HG02943 (cell line): ENCODE measurements around the gene PSTK.

Source experiments
- ATAC-seq: cut with Tn5 transposase; IDR thresholded peaks from one replicate; pipeline ENCODE4 v1.9.1; 2021; ENCODE audit warnings: mild to moderate bottlenecking, low read depth, moderate library complexity; ENCODE audit not compliant: unreplicated experiment

Gene PSTK, protein sequence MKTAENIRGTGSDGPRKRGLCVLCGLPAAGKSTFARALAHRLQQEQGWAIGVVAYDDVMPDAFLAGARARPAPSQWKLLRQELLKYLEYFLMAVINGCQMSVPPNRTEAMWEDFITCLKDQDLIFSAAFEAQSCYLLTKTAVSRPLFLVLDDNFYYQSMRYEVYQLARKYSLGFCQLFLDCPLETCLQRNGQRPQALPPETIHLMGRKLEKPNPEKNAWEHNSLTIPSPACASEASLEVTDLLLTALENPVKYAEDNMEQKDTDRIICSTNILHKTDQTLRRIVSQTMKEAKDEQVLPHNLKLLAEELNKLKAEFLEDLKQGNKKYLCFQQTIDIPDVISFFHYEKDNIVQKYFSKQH

DNA sequence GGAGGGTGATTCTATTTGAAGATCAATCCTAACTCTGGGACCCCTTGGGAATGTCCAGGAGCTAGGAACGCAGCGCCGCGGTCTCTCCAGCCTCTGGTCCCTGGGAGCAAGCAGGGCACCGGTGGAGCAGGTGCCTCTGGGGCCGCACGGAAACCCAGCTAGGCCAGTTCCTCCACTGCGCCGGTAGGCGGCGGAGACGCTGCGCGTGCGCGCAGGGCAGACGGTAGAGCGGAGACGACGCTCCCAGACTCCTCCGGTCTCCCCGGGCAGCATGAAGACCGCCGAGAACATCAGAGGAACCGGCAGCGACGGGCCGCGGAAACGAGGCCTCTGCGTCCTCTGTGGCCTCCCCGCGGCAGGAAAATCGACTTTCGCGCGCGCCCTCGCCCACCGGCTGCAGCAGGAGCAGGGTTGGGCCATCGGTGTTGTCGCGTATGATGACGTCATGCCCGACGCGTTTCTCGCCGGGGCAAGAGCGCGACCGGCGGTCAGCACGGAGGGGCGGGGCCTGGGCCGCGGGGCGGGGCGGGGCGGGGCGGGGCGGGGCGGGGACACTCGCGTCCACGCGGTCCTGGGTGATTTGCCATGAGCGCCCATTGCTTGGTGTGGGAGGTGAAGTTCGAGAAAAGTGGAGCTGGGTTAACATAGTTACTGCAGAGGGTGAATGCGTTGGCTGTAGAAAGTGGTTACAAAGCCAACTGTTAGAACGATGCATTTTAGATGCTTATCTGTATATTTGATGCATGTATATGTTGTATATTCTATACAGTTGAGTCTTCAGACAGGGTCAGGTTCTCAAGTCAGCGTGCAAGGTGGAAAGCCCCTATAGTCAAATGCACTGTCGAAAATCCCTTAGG is at the start of gene PSTK:
TSS of gene PSTK (plus strand) at position 193 of the 857 bp plus-strand sequence. CDS start at position 272, 79 bp downstream.
- ATAC-seq: peak; percentile 98

DNA sequence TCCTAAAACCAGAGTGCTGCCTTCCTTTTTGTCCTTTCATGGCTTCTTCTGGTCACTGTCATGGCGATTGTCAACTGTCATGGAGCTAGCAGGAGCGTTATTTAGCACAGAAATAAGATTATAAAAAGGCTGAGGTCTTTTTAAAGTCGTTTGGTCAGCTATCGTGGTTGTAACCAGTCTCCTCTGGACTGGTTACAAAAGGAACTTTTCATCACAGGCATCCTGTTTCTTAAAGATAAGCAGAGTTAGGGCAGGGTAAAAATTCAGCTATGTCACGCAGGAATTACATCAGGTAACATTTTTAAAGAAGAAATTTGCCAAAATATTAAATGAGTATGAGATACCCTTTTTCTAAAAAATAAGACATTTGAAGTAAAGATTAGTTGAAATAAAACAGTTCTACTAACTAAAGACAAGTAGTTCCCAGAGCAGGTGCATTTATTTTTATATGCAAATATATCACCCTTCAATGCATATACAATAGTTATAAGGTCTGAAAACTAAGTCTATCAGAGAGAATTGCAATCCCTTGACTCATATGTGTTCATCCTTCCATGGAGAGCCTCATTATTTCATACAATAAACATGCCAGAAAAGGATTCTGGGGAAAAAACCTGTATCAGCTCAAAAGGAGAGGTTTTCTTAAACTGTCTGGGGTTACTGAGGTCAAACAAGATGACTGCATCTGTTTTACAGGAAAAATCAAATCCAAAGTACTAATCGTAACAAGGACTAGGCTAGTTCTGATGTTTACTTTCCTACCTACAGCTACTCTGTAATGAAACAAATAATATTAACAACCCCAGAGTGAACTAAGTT is 48.9 kb upstream of the PSTK start:
- no peak for ATAC-seq

DNA sequence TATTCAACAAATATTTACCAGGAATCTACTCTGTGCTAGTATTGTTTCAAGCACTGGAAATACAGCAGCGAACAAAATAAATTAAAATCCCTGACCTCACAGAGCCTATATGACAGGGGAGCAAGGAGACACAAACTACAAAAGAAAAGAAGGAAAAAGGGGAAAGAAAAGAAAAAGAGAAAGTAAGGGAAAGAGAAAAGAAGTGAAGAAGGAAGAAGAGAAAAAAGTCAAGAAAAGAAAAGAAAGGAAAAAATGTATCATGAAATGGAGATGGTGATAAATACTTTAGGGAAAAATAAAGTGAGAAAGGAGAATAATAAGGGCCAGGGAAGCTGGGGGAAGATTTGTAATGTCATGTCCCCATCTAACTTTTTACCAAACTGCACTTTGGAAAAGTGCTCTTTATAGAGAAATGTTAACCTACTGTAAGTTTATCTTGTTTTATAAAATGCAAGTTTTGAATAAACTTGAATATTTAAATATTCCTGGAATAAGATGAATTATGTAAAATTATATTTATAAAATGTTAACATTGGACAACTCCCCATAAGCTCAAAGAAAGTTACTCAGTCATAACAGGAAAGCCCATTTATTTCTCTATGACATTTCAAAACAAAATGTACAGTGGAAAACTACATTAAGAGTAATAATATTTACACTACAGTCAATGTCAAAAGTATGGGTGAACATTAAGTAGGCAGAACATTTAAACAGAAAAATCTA is 40.9 kb upstream of the PSTK start:
- ATAC-seq: no peak

DNA sequence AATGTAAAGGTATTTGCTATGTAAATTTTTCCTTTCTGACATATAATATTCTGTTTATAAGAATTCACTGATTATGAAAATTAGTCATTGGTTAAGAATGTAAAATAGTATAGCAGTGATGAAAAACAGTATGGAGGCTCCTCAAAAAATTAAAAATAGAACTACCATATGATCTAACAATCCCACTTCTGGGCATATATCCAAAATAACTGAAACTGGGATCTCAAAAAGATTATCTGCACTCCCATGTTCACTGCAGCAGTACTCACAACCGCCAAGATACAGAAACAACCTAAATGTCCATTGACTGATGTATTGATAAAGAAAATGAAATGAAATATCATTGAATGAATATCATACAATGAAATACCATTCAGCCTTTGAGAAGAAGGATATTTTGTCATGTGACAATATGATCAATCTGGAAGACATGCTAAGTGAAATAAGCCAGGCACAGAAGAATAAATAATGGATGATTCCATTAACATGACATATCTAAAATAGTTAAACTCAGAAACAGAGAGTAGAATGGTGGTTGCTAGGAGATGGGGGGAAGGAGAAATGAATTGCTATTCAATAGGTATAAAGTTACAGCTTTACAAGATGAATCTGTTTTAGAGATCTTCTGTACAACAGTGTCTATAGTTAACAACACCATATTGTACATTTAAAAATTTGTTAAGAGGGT is 40.2 kb upstream of the PSTK start:
- no peak for ATAC-seq

DNA sequence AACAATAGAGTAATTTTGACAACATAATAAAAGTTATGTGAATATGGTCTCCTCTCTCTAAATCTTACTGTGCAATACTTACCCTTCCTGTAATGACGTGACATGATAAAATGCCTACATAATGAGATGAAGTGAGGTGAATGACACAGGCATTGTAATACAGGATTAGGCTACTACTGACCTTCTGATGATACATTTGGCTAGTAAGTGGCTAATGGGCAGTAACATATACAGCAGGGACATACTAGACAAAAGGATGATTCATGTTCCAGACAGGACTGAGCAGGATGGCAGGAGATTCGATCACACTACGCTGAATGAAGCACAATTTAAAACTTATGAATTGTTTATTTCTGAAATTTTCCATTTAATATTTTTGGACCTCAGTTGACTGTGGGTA is 30.9 kb upstream of the PSTK start:
- ATAC-seq: no peak

DNA sequence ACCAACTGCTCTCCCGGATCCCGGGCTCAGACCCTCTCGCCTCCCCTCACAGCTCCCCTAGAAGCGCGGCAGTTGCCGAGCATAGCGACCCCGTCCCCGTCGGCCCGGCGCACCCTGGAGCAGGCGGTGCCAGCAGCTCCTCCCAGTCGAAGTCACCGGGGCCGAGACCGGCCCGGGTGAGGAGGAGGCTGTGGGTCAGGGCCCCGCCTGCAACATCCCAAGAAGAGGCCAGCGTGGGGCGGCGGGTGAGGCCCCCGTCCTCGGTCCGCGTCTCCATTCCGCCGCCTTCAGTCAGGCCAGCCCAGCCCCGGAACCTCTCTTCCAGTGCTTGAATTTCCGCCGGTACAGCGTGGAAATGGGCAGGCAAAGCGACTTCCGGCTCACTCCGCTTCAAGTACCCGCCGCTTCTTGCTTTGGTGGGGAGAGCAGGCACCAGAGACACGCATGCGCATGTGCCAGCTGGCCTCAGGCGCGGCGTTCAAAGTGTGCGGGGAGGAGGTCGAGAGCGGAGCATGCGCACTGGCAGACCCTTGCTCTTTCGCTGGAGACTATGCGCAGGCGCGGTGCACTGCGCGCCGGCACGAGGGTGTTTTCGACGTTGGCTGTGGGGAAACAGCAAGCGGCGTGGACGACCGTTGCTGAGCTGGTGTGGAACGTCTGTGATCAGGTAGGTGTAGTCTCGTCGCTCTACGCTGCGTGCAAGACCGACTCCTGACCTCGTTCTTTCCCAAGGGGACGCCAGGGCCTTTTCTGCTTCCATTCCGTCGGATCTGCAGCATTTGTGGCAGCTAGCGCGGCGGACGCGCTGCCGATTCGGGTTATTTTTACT is 26.1 kb upstream of the PSTK start, which contains the start of gene C10orf88:
TSS of gene C10orf88 (minus strand) at position 326 of the 829 bp plus-strand sequence. CDS start at position 277, 49 bp downstream.
- peak; percentile 98 for ATAC-seq

DNA sequence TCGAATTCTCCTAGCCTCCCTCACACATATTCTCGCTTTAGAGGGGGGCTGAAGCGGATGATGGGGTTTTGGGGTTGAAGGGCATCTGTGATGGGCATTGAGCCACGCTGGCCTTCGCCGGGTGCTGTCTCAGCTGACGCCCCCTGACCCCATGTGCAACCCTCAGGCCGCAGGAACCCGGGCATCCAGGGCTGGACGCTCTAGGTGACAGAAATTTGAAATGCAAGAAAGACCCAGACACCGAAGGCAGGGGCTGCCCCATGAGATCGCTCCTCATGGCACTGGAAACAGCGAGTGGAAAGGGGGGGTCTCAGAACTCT is 25.5 kb upstream of the PSTK start:
- no peak for ATAC-seq

DNA sequence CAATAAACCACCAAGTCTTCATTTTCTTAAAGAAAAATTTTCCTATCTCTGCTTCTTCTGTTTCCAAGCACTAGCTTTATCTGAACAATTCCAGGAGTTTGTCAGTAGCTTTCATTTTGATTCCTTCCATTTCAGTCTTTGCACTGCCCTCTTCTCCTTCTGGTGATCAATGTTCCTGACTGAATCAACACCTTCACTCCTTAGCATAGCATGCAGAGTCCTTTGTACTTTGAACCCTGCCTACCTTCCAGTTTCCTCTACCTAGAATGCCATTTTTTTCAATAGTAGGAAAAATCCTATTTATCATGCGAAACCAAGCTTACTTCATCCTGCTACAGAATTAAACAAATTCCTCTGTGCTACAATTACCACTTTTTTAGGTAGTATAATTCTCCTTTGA is 24.3 kb upstream of the PSTK start:
- ATAC-seq: no peak

DNA sequence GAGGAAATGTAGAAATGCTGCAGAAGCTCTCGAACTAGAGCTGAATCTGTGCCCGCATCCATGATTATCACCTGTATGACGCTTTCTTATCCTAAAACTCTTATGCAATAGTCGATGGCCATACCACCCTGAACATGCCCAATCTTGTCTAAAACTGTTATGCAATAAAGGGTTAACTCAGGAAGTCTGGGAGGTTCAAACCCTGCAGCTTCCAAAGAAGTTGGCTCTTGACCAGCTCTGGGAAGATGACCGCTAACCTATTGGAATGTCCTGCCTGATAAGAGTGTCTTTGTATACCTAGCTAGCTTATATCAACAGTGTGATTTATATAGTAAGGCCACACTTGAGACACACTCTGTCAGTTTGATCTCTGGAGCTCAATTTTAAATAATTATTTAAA is 22.7 kb upstream of the PSTK start:
- no peak for ATAC-seq

DNA sequence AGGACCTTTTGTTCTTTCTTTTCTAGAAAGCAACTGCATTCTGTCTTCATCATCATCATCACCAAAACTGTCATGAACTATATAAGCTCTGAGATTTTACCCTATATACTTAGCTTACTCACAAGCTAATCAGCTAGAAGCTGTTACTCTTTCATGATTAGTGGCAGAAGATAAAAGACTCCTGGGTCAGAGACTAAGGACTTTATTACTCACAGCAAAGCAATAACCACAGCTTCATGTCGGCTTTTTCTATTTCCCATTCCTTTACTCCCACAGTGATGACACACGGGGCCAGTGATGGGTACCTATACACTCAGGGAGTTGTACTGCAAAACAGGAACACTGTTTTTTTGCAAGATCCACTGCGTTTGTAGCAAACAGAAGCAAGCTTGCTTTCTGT is 17.8 kb upstream of the PSTK start:
- ATAC-seq: no peak

DNA sequence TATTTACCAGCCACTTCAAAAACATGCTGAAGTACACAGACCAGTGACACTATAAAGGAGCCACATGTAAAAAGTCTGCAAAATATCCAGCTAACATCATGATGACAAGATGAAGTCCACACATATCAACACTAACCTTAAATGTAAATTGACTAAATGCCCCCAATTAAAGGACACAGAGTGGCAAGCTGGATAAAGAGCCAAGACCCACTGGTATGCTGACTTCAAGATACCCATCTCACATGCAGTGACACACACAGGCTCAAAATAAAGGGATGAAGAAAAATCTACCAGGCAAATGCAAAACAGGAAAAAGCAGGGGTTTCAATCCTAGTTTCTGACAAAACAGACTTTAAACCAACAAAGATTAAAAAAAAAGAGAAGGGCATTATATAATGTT is 13.3 kb upstream of the PSTK start:
- ATAC-seq: no peak

DNA sequence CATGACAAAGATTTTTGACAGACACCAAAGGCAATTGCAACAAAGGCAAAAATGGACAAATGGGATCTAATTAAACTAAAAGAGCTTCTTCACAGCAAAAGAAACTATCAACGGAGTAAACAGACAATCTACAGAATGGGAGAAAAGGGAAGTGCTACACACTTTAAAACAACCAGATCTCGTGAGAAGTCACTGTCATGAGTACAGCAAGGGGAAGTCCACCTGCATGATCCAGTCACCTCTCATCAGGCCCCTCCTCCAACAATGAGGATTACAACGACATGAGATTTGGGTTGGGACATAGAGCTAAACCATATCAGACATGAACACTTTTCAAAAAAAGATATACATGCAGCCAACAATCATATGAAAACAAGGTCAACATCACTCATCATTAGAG is 11.5 kb upstream of the PSTK start:
- no peak for ATAC-seq

DNA sequence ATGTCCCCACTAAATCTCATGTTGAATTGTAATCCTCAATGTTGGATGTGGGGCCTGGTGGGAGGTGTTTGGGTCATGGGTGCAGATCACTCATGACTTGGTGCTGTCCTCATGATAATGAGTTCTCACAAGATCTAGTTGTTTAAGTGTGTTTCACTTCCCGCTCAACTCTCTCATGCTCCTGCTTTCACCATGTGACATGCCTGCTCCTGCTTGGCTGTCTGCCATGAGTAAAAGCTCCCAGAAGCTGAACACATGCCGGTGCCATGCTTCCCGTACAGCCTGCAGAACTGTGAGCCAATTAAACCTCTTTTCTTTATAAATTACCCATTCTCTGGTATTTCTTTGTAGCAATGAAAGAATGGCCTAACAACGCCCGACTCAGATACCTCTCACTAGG is 6.2 kb upstream of the PSTK start:
- no peak for ATAC-seq

DNA sequence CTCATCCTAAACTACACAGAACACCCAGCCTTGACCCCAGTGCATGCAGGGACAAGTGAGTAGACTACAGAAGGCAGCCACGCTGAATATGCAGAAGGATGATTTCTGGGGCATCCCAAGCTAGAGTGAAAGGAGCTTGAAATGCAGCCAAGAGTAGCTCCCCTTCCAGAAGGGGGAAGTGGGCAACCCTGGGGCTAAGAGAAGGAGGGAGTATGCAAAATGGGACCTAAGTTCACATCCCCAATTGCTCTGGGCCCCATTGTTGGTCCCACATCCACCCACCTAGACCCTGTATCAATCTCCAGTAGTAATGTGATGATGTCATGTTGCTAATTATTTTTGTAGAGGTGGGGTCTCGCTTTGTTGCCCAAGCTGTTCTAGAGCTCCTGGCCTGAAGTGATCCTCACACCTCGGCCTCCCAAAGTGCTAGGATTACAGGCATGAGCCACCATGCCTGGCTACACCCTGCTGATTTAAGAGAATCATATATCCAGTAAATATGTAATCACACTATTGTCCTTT is 5.6 kb upstream of the PSTK start:
- no peak for ATAC-seq

DNA sequence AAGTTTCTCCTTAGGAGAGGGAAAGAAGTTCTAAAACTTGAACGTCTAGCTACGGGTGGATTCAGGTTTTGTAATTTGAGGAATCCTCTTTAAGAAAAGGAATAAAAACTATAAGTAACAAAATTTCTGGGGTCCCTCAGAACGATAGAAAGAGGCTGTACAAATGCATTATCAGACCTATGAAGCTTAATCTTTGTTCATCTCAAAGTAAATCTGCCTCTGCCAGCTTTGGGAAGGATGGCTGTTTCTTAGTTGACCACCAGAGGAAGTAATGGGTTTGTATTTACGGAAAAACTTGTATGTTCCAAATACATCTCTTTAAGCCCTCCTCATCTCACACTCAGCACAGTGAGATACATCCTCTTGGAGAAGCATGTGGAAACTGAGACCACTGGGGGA is 864 bp downstream of the PSTK start:
- ATAC-seq: no peak

DNA sequence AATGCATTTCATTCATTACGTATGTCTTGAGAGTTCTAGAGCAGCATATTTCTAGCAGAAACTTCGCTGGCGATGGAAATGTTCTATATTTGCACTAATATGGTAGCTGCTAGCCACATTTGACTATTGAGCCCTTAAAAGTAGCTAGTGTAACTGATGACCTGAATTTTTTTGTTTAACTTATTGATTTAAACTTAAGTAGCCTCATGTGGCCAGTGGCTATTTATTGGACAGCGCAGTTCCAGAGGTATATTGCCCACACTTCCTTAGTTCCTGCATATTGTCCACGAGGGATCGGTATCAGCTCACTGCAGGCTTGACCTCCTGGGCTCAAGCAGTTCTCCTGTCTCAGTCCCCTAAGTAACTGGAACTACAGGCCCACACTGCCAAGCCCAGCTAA is 3.7 kb downstream of the PSTK start:
- no peak for ATAC-seq

DNA sequence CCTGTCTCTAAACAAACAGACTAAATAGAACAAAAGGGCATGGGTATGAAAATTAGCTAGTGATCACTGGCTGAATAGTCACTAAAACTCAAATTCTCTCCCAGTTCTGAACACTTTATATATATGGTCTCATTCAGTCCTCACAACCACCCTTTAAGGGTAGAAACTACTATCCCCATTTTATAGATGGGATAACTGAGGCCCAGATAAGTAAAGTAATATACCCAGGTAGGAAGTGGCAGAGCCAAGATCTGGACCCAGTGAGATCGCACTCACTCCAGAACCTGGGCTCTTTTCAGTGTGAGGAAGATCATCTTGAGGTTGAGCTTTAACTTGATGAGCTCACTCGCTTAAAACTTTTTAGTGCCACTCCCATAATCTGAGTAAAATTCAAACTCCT is 4.5 kb downstream of the PSTK start:
- no peak for ATAC-seq

DNA sequence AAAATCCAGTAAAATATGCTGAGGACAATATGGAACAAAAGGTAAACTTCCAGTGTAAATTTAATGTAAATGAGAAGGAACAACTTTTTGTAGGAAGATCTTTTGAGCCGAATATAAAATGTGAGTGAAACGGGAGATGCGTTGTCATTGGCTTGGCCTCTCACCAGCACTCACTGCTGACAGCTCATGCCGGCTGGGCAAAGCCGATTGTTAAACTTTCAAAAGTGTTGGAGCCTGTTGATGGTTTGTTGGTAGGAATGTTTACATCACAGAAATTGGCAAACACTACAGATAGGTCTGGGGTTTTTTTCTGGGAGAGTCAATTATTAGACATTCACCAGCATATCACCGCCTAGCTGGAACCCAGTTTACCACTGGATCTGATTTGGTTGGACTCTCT is 6.1 kb downstream of the PSTK start:
- ATAC-seq: no peak

DNA sequence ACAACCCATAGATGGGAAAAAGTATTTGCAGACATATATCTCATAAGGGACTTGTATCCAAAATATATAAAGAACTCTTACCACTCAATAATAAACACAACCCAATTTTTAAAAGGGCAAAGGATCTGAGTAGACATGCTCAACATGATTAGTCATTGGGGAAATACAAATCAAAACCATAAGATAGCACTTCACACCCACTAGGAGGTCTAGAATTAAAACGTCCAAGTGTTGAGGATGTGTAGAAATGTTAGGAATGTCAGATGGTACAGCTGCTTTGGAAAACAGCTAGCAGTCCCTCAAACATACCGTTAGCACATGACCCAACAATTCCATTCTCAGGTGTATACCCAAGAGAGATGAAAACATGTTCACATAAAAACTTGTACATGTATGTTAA is 8.3 kb downstream of the PSTK start:
- no peak for ATAC-seq
